Endometrial microvascular endothelial cells (primary cell): ENCODE measurements around the gene NAE1. TPM values are rescaled to one million over a fixed set of nuclear protein-coding genes. Genes with fewer than 3 reads are reported as not detected.
"Not testable (repeated sequence)": the region's sequence is repeated elsewhere in the genome, so short reads cannot be mapped to it uniquely, and the experiment has no call there.

ENCODE experiments used
- in situ Hi-C: cut with HindIII; loops from 2 replicates; pipeline ENCODE4 v1.10.0; 2017; ENCODE audit warnings: low sequenced_read_pairs, low pct_unique_long_range_greater_than_20kb; ENCODE audit errors: inconsistent ontology term
- total RNA-seq: library from RNA; depleted of rRNA; stranded (reverse); fragments of >200 nt; gene quantifications from one replicate; pipeline ENCODE4 v1.2.3, GENCODE V29; 2015; ENCODE audit errors: inconsistent ontology term

The NAE1 gene
- 70.8 TPM for total RNA-seq

DNA sequence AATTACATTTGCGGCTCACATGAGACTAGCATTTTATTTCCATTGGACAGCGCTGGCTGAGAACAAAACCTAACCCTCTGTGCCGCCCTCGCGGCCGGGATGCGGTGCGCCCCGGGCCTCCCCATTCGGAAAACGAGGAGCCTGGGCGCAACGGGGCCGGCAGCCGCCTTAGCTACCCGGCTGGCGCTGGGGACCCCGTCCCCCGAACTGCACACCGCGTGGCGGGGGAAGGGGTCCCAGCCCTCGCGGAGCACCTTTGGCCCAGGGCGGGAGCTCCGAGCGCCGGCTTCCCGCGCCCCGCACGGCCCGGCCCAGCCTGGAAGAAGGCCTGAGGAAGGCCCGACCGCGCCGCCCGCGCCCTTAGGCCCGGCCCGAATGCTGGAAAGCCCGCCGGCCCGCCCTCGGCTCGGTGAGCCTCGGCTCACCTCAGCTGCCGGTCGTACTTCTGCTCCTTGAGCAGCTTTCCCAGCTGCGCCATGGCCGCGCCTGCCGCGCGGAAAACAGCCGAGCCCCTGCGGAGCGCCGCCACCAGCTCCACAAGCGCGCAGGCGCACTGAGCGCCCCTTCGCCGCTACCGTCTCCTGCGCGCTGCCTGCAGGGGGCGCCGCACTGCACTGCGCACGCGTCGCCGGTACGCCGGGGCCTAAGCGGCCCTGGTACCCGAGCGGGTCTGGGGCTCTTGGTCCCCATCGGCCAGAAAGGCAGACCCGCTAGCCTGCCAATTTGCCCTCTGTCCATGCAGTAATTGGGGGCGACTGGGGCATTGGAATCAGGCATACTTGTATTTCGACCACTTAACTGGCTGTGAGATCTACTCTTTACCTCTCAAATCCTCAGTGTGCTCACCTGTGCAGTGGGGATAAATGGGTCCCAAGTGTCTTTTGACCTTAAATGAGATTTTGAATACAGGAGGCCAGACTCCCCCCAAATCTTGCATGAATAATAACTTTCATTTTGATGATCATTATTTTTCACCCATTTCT, at the start of gene NAE1:
TSS of gene NAE1 (minus strand) at position 555 of the 983 bp plus-strand sequence. CDS start at position 478, 77 bp downstream.
- in situ Hi-C loops = no loop called here

DNA sequence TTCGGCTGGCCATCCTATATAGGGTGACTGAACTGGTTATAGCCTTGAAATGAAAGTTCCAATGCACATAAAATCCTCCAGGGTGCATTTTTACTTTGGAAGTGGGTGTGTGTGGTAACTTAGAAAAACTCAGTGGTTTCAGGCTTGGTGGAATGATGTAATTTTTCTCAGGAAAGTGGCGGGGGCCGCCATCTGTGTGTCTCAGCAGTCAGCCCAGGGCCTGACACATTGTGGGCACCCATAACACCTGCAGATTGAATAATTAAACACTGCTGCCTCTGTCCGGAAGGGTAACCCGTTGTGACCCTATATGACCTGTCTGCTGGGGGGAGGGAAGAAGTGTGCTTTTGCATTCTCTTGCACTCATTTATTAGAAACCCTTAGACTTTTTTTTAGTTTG, 47.3 kb upstream of the NAE1 start:
- in situ Hi-C loops = no loop called here

DNA sequence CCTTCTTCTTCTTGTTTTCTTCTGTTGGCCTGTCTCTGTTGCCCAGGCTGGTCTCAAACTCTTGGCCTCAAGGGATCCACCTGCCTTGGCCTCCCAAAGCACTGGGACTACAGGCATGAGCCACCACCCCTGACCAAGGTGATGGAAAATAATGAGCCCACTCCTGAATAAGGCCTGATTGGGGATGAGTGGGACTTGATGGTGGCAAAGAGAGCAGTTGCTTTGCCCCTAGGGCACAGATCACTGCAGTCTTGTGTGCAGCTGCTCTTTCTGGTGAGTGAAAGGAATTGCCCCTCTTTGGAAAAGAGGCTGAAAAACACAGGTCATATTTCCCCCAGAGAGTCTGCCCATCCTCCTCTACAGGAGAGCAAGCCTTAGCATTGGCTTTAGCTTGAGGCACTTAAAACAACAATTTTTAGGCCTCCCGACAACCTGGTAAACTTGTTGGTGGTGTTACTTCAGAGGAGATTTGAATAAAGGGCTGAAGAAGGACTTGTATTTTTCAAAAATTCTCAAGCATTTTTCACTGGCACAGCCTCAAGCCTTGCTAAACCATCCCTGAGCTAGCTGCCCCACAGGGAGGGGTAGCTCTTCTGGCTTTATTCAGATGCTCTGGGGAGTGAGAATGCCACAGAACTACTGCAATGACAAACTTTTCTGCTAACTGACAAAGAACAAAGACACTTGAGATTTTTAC, 43.5 kb upstream of the NAE1 start:
- in situ Hi-C loops = no loop called here

DNA sequence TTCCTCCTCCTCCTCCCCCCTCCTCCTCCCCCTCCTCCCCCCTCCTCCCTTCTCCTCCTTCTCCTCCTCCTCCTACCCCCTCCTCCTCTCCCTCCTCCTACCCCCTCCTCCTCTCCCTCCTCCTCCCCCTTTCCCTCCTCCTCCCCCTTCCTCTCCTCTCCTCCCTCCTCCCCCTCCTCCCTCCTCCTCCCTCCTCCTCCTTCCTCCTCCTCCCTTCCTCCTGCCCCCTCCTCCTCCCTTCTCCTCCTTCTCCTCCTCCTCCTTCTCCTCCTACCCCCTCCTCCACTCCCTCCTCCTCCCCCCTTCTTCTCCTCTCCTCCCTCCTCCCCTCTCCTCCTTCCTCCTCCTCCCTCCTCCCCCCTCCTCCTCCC, 42.9 kb upstream of the NAE1 start:
- in situ Hi-C loops = no loop called here

DNA sequence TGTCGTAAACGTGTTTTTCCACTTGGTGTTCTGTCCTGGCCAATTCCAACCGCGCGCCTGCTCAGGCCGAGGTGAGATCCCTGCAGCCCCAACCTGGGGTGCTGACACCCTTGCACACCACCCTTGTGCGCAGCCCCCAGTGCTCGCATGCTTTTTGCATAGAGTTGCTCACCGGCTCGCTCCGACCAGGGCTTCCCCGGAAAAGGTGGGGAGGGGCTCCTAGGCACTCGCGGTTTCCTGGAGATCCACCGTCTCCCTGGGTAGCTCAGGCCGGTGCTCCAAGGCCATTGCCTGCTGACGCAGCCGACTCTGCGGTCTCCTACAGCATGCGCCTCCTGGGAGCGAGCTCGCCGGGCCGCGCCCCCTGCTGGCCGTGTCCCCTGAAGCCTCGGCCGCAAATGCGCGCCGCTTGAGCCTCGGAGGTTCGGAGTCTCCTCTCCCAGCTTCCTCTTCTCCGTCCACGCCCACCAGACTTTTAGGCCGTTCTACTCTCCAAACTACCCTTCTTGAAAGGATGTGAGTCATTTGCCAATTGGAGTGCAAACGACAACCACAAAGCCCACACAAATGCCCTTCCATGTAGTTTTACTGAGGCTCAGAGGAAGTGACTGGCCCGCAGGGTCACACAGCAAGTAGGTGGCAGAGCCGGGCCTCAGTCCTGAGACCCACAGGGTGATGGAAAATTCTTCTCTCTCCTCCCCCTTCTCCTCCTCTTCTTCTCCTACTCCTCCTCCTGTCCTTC, 42.3 kb upstream of the NAE1 start:
- in situ Hi-C loops = no loop called here

DNA sequence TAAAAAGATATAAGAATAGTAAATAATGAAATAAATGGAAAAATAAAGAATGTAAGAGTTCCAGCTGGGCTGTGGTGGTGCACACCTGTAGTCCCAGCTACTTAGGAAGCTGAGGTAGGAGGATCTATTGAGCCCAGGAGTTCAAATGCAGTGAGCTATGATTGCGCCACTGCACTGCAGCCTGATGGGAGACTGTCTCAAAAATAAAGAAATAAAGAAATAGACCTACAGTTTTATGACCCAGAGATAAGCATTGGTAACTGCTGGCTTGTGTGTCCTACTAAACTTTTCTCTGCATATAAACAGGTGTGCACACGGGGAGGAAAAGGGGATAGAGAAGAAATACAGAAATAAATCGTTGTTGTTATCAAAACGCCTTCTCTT, 41.8 kb upstream of the NAE1 start:
- in situ Hi-C loops = no loop called here

DNA sequence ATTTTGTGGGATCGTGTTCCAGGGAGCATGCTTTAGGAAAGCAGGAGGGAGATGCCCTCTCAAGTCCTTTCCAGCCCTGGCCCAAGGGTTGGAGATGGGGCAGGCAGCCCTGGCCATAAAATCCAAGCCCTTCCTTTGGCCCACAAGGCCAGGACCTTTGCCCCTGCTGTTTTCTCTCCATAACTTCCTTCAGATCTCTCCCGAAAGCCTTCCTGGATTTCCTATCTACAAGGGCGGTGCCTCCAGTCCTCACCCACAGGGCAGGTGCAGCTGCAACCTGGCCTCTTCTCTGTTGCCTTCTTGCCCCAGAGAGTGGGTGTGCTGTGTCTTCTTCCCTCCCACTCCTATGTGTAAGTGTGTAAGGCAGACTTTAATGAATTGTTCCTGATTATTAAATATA, 41.1 kb upstream of the NAE1 start:
- in situ Hi-C loops = no loop called here

DNA sequence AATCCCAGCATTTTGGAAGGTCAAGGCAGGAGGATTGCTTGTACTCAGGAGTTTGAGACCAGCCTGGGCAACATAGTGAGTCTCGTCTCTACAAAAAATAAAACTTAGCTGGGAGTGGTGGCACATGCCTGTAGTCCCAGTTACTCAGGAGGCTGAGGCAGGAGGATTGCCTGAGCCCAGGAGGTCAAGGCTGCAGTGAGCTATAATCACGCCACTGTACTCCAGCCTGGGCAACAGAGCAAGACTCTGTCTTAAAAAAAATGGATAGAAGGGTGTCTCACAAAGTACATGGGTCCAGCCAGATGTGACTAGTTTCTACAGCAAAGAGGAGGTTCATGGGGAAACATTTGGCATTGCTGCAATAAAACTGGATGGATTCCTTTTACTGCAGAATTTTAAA, 40.6 kb upstream of the NAE1 start:
- in situ Hi-C loops = not testable (repeated sequence)

DNA sequence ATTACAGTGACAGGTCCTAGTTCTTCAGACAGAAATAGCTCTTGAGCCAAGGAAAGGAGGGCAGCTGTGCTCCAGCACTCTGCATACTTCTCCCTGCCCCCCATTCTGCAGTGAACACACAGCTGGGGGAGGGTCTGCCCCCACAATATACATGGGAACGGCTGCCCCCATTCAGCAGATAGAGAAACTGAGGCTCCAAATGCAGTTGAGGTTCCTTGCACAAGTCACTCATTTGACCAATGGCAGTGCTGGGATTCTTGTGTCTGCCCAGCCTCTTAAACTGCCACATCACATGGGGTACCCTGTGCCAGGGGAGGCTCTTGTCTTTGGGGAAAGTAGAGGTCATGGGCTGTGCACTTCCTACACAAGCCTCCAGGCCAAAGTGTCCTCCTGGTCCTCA, 38.6 kb upstream of the NAE1 start:
- in situ Hi-C loops = no loop called here

DNA sequence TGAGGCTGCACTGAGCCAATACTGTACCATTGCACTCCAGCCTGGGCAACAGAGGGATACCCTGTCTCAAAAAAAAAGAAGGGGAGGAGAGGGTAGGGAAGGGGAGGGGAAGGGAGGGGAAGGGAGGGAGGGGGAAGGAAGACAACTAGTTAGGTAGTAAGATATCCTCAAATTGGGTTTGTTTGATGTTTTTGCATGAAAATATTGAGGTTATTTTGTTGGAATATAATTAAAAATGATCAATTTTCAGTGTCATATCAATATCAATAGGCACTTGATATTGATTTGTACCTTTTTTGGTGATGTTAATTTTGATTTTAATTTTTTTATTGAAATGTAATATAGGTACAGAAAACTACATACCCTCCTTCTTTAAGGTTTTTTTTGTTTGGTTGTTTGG, 32.9 kb upstream of the NAE1 start:
- in situ Hi-C loops = no loop called here

DNA sequence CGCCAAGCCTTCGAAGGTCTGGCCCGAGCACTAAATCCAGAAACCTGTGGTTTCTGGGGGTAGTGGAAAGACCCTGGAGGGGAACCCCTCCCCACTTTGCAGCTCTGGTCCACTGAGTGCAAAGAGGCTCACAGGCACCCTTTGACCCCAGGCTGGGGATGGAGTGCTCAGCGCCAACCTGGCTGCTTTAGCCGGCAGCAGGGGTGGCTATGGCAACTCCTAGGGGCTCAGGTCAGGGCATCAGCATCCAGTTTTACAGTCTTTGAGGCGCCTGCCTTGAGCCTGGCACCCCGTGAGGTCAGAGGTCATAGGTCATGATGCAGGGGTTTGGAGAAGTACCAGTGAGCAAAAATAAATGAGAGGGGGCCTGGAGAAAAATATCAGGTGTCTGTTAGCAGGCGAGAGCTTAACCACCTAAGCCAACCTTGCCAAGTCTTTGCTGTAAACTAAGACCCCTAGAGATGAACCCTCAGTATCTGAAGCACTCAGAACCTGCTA, 31.3 kb upstream of the NAE1 start:
- in situ Hi-C loops = no loop called here

DNA sequence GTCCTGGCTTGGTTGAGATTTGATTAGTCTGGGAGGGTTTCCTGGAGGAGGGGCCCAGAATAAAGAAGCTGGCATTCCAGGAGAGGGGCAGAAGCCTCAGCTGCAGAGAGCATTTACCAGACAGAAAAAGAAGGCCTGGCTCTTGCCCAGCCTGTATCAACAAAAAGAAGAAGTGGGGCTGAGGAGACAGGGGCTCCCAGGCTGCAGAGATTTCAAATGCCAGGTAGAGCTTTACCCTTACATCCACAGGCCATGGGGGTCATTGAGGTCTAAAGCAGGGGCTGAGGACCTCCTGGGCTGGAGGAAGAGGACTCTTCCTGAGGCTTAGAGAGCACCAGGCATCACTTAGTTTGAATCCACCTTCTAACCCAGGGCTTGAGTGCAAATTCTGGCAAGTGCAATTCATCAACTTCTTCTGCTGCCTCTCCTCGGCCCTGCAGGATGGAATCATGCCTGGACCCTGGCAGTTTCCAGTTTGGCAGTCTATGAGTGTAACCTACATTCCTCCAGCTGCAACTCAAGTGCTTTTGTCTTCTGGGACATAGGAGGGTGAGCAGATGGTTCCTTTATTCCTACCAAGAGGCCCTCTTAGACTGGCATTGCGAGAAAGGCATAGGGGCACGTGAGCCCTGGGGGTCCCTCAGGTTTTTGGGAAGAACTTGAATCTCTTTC, 28.8 kb upstream of the NAE1 start:
- in situ Hi-C loops = no loop called here

DNA sequence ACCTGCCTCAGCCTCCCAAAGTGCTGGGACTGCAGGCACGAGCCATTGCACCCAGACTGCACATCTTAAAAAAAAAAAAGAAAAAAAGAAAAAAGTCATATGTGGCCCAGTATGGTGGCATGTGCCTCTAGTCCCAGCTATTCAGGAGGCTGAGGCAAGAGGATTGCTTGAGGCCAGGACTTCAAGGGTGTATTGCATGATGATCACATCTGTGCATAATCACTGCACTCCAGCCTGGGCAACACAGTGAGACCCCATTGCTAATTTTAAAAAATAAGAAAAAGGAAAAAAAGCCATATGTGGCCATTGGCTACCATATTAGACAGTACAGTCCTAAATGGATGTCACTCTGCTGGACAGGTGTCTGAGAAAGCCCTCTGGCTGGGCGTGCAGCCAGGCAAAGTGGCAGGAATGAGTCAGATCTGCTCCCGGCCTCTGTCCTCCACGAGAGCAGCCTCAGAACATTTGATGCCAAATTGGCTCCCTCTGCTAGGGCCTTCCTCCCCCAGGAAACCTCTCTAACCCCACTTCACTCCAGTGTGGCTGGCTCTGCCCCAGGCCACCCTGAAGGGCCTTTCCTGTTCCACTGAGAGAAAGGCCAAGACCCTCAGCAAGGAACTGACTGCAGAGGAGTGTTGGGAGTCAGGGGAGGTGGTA, 28.1 kb upstream of the NAE1 start:
- in situ Hi-C loops = no loop called here

DNA sequence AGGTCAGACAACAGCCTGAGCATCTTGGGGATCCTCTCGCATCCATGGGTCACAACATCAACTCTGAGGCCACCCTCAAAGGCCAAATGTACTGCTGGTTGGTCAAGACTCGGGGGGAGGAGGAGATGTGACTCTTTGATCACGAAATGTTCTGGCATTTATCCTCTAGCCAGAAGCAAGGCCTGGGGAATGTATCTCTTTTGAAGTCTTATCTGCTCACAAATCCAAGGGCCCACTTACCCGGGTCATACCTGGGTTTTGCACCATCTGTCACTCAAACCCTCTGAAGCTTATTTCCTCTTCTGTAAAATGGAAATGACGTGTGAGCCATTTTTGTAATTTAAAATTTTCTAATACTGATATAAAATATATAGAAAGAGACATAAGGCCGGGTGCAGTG, 26.7 kb upstream of the NAE1 start:
- in situ Hi-C loops = no loop called here

DNA sequence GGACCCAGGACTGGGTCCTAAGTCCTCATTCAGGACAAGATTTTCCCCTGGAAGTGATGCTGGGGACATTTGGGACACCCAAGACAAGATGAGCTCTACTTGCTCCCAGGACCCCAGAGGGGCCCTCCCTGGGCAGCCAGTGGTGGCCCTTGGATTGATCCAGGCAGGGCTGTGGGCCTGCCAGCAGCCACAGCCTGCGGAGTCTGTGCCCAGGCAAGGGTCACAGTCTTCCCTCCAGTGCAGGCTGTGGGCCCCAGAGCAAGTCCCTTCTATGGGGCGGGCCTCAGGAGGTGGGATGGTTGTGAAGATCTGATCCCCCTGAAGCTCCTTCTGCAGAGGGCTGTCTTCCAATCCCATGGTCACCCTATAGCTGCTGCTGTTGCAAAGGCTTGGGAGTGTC, 26.0 kb upstream of the NAE1 start:
- in situ Hi-C loops = no loop called here

DNA sequence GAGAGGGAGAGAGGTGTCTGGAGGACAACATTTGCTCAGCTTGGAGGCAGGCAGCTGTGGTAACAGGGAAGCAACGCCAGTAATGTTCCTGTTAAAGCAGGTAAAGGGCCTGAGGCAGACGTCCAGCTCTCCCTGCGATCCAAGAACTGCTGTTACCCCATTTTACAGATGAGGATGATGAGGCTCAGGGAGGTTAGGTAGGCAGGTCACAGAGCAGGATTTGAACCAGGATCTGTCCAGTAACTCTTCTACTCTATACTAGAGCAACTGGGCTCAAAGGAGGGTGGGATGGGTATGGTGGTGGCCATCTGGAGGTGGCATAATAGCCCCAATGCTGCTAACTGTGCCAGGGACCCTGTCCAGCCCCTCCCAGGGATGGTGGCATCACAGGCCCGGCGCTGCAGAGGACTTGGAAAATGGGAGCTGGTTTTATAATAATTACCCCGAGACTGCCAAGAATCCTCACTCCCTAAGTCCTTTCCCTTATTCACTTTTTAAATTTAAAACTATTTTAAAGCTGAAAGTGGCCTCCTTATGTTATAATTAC, 25.5 kb upstream of the NAE1 start:
- in situ Hi-C loops = no loop called here

DNA sequence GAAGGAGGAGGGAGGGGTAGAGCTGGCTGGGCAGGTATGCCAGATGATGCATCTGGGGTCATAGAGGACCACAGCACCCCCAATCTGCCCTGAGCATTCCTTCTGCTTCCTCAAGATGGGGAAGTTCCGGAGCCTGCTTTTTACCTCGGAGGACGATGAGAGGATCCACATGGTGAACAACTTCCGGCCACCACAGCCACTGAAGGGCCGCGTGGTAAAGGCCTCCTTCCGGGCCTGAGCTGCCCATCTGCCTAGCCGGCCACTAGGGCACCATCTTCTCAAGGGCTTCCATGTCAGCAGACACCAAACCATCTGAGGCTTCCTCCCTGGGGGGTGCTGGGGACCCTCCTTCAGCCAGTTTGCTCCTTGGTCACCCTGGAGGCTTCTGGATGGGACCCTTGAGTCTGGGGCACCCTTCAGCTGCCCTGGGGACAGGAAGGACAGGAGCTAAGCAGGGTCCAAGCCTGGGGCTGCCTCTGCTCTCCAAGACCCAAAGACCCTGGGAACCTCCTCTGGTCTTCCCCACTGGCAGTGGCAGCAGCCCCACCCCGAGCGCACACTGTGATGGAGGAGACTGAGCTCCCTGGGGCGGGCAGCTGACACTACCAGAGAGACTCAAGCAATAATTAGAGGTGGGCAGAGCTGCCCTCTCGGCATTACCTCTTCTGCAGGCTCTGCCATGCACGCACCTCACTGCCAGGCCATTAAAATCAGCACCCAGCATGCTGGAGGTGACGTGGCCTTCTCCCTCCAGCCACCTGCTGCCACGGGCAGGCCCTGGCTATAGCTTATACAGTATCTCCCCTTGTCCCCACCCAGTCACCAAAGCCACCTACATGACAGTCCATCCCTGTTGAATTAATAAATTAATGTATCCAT, 22.7 kb upstream of the NAE1 start:
- in situ Hi-C loops = no loop called here
